ENCODE results near the gene EEF1A2. TPM values are rescaled to one million over a fixed set of nuclear protein-coding genes. Genes with fewer than 3 reads are reported as not detected.
A peak's percentile ranks its signal among the peaks of the same experiment; 100 is the strongest.
"Not testable (repeated sequence)": the region's sequence is repeated elsewhere in the genome, so short reads cannot be mapped to it uniquely, and the experiment has no call there.

The EEF1A2 gene
- total RNA-seq, 2 donors from 2014 or later = 1.3 to 1.8 TPM

- intact Hi-C loops (cut with DNase I, micrococcal nuclease) = not testable (repeated sequence)
These were observed 19.0 kb downstream of the EEF1A2 start for GRCh38 chr20:63479695-63480419.

DNA sequence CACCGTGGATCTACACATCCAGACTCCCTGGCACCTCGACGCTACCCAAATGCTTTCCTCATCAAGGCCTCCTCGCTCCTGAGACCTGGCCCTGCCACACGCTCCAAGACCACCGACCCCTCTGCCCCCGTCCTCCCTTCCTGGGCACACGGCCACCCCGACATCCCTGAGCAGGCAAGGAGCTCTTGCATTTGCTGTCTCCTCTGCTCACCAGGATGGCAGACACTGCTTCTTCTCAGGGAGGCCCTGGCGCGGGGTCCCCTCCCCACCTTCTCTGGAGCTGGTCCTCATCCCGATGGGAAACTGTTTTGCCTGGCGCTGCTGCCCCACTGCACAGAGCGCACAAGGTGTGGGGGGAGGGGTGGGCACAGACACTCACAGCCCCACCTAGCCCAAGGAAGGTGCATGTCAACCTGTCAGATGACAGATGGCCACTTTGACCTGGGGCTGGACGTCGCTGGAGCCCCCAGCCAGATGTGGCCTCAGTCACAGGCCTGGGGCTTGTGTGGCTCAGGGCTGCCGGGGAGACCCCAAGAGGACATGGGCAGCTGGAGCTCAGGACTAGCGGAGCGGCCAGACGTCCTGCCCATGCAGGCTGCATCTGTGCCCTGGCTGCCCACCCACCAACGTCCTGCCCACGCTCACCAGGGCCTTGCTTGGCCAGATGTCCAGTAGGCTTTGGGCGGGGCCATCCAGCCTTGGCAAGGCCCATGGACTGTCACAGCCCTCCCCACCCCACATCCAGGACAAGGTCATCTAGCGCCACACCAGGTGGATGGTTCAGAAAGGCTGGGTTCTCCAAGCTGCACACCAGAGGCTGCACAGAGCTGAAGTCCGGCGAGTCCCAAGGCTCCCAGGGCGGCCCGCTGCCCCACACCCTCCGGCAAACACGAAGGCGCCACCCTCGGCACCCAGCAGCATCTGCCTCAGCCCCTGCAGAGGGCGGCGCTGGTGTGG, 20.3 kb downstream of the EEF1A2 start:
- DNase-seq (no peak), ATAC-seq (no peak)
- intact Hi-C loops (cut with DNase I, micrococcal nuclease) = no loop called here

More at GRCh38 chr20:63479695-63480419, 19.0 kb downstream of the EEF1A2 start:
- not testable (repeated sequence) for ATAC-seq, DNase-seq

GRCh38 chr20:63477944-63478343, 20.9 kb downstream of the EEF1A2 start:
- ATAC-seq = no peak
- intact Hi-C loops (cut with DNase I, micrococcal nuclease) = no loop called here
- no peak for DNase-seq

- DNase-seq (no peak), ATAC-seq (no peak)
- intact Hi-C loops (cut with DNase I, micrococcal nuclease) = no loop called here
These were observed 21.7 kb downstream of the EEF1A2 start for GRCh38 chr20:63477061-63477616.

GRCh38 chr20:63475209-63475608, 23.7 kb downstream of the EEF1A2 start:
- ATAC-seq = no peak
- intact Hi-C loops (cut with DNase I, micrococcal nuclease) = no loop called here
- no peak for DNase-seq

DNA sequence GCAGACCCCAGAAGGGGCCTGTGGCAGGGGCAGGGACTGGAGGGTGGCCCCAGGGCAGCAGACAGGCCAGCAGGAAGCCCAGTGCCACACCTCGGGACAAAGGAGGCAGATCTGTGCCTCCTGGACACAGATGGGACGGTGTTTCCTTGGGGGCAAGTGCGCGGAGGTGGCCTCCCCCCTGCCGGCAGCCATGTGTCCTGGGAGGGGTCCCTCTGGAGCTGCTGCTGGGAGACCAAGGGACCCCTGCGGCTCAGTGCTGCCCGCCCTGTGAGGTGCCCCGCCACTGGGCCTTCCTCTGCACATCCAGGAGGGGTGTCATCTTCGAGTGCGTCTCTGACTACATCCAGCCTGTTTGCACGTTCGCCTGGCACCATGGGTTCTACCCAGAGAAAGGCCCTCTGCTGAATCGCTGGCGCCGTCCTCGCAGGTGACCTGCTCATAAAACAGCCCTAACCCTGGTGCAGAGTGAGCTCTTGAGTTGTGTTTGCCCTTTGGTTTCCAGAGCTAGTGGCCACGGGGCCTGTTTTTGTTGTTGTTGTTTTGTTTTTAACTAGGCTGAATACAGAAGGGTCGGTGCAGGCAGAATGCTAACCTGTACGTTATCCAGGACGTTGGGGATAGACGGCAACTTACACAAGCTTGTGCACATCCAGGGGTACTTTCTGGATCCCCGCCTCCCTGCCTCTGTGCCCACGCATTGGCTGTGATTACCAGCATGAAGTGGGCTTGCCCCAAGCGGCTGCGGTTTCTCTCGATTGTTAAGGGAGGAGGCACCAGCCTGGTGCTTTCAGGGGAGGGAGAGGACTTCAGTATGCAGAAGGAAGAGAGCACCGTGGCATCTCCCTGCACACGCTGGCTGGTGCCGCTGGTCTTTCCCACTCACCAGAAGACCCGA, 25.1 kb downstream of the EEF1A2 start:
- ATAC-seq (no peak), DNase-seq (no peak)
- intact Hi-C loops (cut with DNase I, micrococcal nuclease) = no loop called here

DNA sequence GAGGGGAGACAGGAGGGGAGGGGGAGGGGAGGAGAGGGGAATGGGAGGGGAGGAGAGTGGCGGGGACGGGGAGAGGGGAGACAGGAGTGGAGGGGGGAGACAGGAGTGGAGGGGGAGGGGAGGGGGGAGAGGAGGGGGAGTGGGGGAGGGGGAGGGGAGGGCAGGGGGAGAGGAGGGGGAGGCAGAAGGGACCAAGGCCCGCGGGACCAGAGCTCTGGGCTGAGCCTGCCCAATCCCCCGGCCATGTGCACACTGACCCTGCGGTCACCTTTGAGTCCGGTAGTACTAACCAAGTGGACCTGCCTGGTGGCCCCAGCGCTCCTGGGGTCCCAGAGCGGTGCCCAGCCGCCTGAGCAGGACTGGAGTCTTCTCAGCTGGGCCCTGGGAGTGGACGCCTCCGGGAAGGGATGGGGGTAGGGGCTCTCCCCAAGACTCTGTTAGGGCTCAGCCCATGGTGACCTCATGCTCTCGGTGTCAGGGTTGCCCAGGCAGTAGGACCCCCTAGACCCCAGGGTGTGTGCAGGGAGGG, 26.0 kb downstream of the EEF1A2 start:
- ATAC-seq (no peak), DNase-seq (no peak)
- intact Hi-C loops (cut with DNase I, micrococcal nuclease) = no loop called here

DNA sequence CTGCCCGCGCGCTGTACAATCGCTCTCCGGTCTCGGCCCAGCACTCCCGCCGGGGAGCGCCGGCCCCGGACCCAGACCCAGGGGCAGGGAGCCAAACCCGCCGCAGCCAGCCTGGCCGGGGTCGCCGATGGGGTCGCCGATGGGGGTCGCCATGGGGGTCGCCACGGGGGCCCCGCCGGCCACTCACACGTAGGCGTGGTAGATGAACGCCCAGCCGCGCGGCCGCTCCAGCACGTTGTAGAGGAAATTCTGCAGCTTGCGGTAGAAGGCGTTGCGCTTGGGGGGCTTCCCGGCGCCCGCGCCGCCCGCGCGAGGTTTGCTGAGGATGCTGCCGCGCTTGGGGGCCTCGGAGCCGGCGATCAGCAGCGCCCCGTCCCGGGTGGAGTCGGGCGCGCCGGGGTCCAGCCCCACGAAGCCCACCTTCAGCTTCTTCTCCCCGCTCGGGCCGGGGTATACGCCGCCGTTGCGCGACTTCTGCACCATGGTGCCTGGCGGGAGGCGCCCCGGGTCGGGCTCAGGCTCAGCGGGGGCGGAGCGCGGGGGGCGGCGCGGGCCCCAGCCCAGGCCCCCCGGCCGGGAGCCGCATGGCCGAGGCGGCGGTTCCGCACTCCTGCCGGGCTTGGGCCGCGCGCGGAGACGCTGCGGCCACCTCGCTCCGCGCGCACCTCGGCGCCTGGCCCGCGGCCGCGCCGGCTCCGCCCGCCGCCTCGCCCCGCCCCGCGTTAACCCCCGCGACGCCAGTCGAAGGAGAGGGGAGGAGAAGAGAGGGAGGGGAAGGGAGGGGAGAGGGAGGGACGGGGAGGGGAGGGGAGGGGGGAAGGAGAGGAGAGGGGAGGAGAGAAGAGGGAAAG, 26.7 kb downstream of the EEF1A2 start, which contains the start of gene KCNQ2:
Gene KCNQ2 (minus strand): TSS at position 675 of the 851 bp plus-strand sequence. CDS start 192 bp downstream, at position 483.
- intact Hi-C loops (cut with DNase I, micrococcal nuclease) = no loop called here
- ATAC-seq (peak; percentile 33), DNase-seq (no peak)

- no peak for DNase-seq
- ATAC-seq = no peak
- intact Hi-C loops (cut with DNase I, micrococcal nuclease) = no loop called here
These were observed 27.2 kb downstream of the EEF1A2 start for GRCh38 chr20:63471717-63471980.

DNA sequence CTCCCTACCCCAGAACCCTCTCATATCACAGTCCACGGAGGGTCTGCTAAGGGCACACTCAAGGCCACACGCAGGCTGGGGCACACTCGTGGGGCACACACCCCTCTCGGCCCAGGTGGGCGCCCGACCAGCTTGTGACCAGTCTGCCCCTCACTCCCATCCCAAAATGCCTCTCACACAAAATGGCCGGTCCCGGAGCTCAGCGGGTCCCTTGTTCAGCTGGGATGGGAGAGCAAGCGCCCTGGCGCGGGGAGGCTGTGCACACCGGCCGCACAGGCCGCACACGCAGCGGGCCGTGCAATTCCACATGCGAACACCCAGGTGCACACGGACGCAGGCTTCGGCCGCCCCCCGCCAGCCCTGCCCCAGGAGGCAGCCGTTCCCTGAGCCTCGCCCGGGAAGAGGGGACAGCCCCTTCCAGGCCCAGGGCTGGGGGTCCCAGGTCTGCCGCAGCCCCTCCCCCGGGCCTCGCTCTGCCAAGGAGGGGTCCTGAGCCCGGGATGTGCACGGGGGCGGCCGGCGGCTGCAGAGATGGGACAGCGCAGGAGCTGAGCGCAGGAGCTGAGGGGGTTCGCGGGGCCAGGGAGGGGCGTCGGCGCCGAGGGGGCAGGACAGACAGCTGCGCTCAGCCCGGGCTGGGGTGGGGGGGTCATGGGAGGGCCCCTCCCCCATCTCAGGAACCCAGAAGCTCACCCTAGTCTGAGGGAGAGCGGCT, 27.7 kb downstream of the EEF1A2 start:
- no peak for ATAC-seq

GRCh38 chr20:63470410-63470809, 28.5 kb downstream of the EEF1A2 start:
- DNase-seq = no peak
- no peak for ATAC-seq
- intact Hi-C loops (cut with DNase I, micrococcal nuclease) = no loop called here

More for the DNA sequence above, 27.7 kb downstream of the EEF1A2 start:
- DNase-seq = no peak
- intact Hi-C loops (cut with DNase I, micrococcal nuclease) = no loop called here

GRCh38 chr20:63469713-63470101, 29.2 kb downstream of the EEF1A2 start:
- no peak for ATAC-seq
- intact Hi-C loops (cut with DNase I, micrococcal nuclease) = no loop called here
- DNase-seq = no peak

DNA sequence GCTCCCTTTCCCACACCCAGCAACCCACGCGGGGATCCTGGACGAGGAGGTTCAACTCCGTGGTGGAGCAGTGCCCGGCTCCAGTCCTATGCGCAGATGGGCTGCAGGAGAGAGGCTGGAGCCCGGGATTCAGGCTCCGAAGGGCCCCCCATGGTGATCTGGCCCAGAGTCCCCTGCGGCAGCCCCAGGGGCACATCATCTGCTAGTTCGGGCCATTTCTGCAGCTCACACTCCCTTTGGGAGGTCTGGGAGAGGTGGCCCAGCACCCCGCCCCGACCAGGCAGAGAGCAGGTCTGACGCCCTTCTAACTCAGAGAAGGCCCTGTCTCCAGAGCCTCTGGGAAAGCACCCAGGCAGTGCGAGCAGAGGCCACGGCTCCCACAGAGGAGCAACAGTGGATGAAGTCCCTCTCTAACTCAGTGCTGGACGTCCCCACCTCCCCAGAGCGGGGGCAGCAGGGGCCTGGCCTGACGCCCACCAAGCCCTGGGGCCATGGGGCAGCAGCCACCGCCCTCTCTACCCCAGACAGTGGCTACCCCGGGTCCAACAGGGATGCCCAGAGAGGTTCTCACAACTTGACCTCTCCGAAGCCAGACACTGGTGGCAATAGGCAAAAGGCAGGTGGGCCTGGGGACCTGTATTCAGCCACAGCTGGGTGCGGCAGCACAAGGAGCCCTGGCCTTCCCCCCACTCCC, 29.7 kb downstream of the EEF1A2 start:
- intact Hi-C loops (cut with DNase I, micrococcal nuclease) = no loop called here
- DNase-seq (no peak), ATAC-seq (no peak)

DNA sequence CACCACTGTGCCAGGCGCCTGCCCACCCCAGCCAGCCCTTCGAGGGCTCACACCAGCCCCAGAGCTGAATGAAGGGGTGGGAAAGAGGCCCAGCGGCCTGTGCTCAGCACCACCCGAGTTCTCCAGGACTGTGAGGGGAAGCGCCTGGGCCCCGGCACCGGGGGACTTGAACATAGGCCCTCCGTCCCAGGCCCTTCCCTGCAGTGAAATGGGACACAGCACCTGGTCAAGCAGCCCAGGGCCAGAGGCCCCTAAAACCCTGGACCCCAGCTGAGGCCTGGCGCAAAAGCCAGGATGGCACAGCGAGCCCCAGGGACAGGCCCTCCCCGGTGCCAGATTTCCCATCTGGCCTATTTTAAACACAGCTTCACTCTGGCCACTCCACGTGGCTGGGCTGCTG, 30.5 kb downstream of the EEF1A2 start:
- ATAC-seq (no peak), DNase-seq (no peak)
- intact Hi-C loops (cut with DNase I, micrococcal nuclease) = no loop called here

DNA sequence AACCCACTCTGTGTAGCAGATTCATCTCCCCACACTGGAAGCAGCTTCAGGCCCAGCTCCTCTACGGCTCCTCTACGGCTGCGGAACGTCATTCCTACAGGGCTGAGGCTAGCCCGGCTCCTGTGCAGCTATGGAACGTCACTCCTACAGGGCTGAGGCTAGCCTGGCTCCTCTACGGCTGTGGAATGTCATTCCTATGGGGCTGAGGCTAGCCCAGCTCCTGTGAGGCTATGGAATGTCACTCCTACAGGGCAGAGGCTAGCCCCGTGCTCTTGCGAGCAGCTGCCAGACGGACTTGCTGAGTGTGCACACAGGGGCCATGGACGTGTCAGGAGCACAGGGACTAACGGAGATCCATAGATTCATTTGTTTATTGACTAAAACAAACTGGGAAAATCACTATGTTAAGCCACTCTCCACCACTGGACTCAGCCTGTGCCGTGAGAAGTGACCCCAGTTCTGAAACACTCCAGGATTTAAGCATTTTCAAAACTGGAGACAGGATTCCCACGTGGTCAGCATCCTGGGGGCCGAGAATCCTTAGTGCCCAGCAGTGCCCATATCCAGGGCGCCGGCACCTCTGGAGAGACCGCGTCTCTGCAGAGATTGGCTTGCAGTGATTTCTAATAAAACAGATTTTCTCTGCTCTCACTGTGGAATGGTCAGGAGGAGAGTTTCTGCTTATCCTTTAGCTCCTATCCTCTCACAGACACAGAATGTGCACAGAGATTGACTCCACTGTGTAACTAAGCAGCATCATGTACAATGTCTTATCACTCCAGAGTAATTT, 31.4 kb downstream of the EEF1A2 start:
- intact Hi-C loops (cut with DNase I, micrococcal nuclease) = no loop called here
- DNase-seq (no peak), ATAC-seq (no peak)

DNA sequence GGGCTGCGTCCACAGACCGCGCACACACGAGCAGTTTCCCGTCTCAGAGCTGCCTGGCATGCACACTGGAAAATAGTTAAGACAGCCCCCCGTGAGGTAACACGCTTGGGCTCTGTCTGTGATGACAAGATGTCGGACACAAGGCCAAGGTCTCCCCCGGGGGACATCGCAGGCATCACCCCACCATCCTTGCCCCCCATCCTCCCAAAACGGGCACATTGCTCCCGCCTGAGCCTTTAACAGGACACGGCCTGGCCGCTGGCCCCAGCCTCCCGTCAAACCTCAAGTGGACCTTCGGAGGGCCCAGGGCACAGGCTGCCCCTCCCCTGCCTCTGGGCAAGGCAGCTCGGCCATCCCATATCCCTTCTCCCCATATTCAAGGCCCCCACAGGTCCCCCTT, 32.0 kb downstream of the EEF1A2 start:
- intact Hi-C loops (cut with DNase I, micrococcal nuclease) = no loop called here
- ATAC-seq (no peak), DNase-seq (no peak)
